ENCODE data around the gene LTBP1.

Gene LTBP1

DNA sequence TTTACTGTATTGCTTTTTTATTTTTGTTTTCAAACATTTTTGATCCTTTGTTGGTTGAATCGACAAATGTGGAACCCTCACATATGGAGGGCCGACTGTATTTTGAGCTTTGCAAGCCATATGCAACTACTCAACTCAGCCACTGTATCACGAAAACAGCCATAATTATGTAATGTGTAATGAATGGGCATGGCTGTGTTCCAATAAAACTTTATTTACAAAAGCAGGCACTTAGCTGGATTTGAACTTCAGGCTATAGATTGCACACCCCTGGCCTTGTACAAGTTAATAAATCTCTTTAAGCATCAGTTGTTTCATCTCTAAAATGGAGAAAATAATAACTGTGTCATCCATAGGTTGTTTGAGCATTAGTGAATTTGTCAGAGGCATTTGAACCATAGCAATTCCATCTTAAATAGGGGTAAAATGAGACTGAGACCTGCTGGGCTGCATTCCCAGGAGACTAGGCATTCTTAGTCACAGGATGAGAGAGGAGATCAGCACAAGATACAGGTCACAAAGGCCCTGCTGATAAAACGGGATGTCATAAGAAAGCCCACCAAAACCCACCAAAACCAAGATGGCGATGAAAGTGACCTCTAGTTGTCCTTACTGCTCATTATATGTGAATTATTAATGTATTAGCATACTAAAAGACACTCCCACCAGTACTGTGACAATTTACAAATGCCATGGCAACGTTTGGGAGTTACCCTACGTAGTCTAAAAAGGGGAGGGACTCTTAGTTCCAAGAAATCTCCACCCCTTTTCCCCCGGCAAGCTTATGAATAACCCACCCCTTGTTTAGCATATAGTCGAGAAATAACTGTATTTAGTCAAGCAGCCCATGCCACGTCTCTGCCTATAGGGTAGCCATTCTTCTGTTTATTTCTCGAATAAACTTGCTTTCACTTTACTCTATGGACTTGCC, 13.7 kb upstream of the LTBP1 start:
- DNase-seq, result no peak

GRCh38 chr2:32933756-32934095, 13.0 kb upstream of the LTBP1 start:
- DNase-seq, result no peak

DNA sequence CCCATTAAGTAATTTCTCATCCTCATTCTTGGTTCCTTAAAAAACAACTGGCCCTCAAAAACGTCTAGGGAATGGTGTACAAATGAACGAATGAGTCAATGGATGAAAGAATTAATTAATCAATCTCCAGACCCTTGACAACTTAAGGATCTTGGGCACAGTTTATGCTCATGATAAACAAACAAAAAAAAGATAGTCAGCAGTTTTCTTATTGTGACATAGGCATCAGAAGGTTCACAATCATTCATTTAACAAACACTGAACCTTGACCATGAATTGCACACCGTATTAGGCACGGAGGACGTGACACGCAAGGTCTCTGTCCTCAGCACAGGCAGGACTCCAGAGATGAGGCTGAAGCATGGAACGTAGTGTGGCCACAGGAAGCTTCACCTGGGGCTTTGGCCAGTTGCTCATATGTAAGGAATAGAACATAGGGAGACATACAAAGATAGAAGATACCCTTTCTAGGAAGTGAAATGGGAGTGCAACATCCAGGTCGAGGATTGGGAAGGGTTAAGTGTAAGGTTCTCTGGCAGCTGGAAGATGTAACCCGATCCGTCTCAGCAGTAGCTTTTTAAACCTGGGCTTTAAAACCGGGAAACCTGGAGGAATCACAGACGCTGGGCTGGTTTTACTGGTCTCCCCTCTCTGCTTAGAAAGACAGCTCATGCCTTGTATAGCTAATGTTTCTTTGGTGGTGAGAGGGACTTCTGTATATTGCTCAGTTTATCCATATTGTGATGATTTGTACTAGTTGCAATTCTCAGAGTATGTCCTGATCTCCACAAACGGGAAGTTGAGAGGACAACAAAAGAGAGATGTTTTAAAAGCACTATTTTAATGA, 8.9 kb upstream of the LTBP1 start:
- no peak for DNase-seq

GRCh38 chr2:32938934-32939333, 7.8 kb upstream of the LTBP1 start:
- no peak for DNase-seq

DNA sequence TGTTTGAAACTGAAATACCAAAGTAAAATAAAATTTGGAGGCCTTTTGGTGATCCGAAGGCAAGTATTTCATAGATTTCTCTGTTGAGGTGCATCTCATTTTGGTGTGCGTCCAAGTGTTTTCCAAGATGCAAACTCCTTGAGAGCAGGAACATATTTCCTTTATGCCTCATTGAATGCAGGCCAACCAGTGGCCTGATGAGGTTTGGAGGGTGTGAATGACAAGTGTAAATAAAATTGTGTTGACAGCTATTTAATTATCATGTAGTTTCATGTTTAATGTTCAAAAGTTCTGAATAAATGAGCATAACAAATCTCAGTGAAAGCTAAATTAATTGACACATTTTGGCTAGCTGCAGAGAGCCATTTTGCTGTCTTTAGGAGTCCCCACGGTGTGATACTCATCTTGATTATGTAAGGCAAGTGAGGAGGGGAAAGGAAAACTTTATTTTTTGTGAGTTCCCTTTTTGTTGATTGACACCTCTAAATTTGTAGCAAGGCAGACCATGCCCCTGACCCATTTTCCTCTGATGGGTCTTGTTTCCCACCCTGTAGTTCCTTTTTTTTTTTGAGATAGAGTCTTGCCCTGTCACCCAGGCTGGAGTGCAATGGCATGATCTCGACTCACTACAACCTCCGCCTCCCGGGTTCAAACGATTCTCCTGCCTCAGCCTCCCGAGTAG, 6.3 kb upstream of the LTBP1 start:
- no peak for DNase-seq

DNA sequence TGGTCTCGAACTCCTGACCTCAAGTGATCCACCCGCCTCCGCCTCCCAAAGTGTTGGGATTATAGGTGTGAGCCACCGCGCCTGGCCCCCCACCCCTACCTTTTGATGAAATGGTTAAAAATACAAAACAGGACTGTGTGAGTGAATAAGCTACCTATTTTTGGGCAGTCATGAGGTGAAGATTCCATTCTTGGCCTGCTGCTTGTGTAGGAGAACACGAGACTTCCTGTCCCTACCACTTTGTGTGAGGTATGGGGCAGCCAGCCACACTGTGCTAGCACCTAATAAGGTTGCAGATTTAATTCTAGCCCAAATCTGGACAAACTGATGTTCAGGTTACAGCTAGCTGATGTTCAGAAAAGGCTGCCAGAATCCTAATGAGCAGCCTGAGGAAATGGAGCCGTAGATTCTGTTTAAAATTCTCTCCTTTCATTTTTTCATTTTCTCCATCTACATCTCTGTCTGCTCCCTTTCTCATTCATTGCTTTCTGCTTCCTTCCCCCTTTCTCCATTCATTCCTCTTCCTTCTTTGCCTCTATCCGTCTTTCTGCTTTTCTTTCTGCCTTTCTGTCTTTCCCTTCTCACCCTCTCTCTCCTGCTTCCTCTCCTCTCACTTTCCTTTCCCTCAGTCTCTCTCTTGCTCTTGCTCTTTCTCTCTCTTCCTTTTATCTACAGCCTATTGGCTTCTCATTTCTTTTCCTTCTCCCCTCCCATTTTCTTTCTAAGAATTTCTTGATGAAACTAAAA, 4.6 kb upstream of the LTBP1 start:
- DNase-seq, result no peak

GRCh38 chr2:32942793-32943485, 3.8 kb upstream of the LTBP1 start:
- no peak for DNase-seq

GRCh38 chr2:32945286-32945685, 1.5 kb upstream of the LTBP1 start:
- DNase-seq, result no peak

DNA sequence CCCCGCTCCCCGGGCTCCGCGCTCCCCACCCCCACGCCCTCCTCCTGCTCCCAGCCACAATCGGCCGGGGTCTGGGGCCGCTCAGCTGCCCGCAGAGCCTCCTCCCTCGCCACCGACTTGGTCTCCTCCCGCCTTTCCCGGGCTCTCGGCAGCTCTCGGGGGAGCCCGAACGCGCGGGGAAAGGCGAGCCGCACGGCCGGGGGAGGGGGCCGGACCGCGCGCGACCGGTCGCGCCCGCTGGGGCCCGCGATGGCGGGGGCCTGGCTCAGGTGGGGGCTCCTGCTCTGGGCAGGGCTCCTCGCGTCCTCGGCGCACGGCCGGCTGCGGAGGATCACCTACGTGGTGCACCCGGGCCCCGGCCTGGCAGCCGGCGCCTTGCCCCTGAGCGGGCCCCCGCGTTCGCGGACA, 327 bp downstream of the LTBP1 start:
- no peak for DNase-seq

GRCh38 chr2:32947484-32948143, 861 bp downstream of the LTBP1 start:
- no peak for DNase-seq

DNA sequence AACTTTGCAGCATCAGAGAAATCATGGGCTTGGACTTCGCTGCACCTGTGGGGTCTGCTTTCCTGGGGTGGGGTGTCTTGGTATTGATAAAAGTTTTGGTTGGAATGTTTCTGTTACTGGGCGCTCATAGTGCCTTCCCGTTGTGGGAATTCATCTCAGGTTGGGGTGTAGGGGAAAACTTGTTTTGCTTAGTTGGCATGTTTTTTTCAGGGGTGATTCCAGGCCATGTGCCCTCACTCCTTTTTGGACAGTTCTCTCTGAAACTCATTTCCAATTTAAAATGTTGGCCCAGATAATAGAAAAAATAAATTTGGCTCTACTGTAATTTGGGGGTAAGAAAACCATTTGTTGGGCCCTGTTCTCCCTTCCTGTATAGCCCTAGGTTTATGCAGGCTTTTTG, 1.5 kb downstream of the LTBP1 start:
- no peak for DNase-seq

- DNase-seq, result no peak
Observed at GRCh38 chr2:32949260-32949659, 2.5 kb downstream of the LTBP1 start.

GRCh38 chr2:32951672-32952071, 4.9 kb downstream of the LTBP1 start:
- no peak for DNase-seq

DNA sequence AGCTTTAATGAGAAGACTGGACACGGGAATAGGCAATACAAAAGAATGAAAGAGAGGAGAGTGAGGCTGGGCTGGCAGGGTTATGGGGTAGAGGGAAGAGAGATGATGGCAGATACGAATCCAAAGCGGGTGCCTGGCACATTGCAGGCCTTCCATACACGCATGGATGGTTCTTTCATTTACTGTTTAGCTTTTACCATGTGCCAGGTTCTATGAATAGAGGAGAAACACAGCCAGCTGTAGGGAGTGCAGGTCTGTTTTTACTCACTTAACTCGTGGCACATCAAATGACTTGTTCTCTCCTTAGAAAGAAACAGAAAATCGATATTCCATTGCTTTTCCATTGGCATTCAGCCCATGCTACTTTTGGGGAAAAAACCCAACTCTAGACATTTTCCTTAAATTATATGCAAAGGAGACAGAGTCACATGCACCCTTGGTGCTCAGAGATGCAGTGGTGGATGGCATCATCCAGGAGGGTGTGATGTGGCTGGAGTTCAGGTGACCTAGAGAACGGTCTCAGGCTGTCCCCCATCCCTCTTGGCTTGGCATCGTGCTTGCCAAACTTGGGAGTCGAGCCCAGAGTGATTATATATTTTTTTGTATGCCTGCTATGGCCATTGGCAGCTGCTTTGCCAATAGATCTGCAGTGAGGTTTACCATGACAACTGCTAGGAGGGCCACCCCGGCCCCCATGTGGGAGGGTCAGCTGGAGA, 6.2 kb downstream of the LTBP1 start:
- DNase-seq, result no peak

DNA sequence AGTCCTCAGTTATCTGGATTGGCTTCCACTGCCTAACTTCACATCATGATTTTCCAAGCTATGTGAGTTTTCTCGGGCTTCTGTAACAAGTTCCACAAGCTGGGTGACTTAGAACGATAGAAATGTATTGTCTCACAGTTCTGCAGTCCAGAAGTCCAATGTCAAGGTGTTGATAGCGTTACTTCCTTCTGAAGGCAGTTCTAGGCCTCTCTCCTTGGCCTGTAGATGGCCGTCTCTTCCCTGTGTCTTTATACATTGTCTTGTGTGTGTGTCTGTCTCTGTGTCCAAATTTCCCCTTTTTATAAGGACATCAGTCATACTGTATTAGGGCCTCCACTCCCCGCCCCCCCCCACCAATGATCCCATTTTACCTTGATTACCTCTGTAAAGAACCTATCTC, 7.5 kb downstream of the LTBP1 start:
- no peak for DNase-seq

DNA sequence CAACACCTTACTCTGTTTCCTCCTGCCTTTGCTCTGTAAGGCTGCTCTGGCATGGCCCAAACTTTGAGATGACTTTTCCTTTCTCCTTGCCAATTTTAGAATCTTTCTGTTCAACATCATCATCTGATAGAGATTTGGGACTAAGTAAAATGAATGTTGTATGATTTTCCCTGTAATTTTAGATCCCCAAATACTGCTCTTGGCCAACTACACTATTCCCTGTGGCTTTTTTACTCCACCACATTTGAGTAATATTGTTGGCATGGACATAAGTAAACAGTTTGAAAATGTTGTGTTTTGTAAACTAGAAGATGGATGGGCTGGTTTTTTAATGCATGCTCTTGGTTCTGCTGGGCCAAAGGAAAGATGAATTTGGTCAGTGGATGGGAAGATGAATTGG, 12.1 kb downstream of the LTBP1 start:
- no peak for DNase-seq

GRCh38 chr2:32960238-32960637, 13.5 kb downstream of the LTBP1 start:
- no peak for DNase-seq

DNA sequence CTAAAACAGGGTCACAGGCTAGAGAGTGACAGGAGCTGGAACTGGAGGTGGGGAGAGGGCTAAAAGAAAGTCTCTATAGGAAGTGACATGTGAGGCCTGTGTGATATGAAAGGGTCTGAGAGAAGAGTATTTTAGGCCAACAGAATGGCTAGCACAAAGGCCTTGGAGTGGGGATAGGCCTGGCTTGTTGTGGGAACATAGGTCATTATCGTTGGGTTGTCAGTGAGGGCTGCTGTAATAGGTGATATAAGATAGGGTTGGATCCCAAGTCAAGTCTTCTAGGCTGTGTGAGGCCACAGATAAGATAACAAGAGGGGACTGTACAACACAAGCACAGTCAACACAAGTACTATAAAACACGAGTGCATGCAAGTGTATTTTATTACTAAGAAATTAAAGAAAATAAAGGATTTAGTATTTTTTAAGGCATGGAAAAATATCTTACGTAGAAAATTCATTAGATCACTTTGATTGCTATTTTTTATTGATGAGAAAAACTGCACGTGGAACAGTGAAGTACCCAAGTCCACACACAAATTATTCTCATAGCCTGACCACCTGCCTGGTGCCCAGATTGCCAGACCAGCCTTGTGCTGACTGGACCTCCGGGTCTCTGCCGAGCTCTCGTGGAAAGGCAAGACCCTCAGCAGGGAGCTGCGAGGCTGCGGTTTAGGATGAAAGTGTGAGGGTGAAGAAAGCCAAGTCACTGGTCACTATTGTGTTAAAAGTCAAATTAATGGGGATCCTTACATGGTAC, 14.1 kb downstream of the LTBP1 start:
- DNase-seq, result no peak

GRCh38 chr2:32962690-32963089, 15.9 kb downstream of the LTBP1 start:
- DNase-seq, result no peak

DNA sequence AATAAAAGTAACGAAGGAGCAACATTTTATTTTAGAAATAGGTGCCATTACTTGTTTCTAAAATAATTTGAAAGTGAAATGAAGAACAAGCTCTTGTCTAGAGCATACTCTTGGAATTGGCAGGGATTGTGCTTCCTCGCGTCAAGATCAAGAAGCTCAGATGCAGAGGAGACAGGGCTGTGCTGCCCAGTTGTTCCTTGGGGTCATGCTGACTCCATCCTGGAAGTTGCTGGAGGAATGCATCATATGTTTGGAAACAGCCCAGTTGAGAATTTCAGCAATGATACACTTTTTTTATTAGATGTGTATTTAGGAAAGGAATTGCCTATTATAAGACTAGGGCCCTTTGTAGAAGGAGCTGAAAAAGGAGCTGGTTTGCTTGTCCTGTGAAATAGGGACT, 17.2 kb downstream of the LTBP1 start:
- no peak for DNase-seq
